HG02610 (cell line): Measurements from ENCODE around the gene POU6F1.
A peak's percentile ranks its signal among the peaks of the same experiment; 100 is the strongest.

Source experiments
- ATAC-seq: cut with Tn5 transposase; IDR thresholded peaks from one replicate; pipeline ENCODE4 v1.9.1; 2021; ENCODE audit warnings: mild to moderate bottlenecking, moderate library complexity; ENCODE audit not compliant: unreplicated experiment

The POU6F1 gene

GRCh38 chr12:51197736-51198567 is 19.9 kb downstream of the POU6F1 start:
- no peak for ATAC-seq

GRCh38 chr12:51196547-51196946 is 21.3 kb downstream of the POU6F1 start:
- no peak for ATAC-seq

DNA sequence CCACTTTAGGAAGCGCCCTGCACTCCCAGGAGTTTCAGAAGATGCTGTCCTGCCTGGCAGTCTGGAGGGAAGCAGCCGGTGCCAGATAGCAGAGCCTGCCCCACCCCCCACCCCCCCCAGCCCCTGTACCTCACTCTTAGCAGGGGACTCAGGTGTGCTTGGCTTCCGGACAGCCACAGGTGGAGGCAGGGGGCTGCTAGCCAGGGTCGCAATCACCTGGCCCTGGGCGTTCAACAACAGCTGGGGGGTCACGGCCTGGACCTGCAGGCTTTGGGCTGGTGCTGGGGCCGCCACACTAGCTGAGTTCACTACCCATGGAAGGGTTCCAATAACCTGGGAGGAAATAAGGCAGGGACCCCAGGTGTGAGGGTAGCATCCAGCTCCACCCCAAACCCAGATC is 22.0 kb downstream of the POU6F1 start:
- ATAC-seq: no peak

DNA sequence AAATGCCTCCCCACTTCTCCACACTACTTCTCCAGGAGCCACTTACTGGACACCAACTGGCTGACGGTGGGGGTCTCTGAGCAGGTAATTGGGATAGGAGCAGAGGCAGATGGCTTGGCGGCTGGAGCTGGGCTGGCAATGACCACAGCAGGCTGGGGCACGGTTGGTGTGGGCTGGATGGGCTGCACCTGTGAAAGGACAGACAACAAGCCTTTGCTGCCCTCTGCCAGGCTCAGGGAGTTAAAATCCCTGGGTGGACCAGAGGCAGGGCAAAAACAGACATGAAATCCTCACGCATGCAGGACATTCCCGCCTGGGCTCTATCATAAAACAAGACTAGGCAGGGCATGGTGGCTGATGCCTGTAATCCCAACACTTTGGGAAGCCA is 25.6 kb downstream of the POU6F1 start:
- no peak for ATAC-seq

DNA sequence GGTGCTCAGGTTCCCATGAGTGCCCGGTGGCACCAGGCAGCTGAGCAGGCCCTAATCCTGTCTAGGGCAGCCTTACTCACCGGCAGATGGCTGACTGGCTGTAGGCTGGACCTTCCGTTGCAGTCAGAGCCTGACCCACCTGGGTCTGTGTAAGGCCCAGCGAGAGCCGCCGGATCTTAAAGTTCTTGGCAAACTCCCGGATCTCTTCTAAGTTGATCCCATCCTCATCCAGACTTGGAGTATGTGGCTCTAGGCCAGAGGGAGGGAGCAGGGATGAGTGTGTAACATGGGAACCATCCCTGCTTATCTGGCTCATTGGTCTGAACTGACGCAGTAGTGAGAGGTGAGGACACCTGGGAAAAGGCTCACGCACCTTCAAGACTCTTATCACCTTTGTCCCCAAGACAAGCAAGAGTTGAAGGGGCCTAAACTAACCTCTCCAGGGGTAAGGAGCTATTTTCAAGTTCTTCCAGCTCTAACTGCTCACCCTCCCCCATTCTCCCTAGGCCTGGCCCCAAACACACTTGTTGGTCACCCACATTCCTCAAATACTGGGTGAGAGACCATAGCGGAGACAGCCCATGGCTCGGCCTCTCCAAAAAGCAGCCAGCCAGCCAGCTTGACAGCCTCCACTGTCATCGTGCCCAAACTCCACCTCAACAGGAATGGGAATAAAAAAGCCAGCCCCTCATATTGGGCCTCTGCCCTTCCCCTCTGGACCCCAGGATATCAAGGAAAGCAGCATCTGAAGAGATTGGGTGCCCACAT is 26.2 kb downstream of the POU6F1 start:
- ATAC-seq: no peak

- no peak for ATAC-seq
These were observed 27.0 kb downstream of the POU6F1 start for GRCh38 chr12:51190820-51191219.

DNA sequence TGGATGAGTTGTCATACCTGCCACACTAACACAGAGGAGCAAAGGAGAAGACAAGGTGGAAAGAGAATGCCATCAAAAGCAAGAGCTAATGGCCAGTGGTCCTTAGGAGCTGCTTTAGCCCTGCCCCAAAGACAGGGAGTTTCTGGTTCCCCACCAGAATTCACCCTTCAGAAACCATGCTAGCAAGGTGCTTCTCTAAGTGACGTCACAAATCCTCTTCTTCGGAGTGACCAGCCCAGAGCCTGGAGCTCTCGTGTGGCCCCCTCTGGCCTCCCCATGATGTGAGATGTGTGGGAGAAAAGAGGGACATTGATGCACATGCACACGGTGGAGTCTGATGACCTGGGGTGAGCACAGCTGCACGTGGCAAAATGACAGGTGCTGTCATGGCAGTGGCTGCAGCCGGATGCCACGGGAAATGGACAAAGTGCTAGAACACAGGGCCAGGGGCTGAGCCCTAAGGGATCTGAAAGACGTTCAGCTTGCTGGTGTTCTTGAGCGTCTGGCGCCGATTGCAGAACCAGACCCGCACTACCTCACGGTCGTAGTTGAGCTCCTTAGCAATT is 28.0 kb downstream of the POU6F1 start:
- ATAC-seq: no peak

GRCh38 chr12:51188359-51189051 is 29.4 kb downstream of the POU6F1 start:
- ATAC-seq: peak; percentile 56

- no peak for ATAC-seq
These were observed 30.4 kb downstream of the POU6F1 start for GRCh38 chr12:51187370-51187987.

GRCh38 chr12:51186465-51187085 is 31.3 kb downstream of the POU6F1 start:
- ATAC-seq: no peak

DNA sequence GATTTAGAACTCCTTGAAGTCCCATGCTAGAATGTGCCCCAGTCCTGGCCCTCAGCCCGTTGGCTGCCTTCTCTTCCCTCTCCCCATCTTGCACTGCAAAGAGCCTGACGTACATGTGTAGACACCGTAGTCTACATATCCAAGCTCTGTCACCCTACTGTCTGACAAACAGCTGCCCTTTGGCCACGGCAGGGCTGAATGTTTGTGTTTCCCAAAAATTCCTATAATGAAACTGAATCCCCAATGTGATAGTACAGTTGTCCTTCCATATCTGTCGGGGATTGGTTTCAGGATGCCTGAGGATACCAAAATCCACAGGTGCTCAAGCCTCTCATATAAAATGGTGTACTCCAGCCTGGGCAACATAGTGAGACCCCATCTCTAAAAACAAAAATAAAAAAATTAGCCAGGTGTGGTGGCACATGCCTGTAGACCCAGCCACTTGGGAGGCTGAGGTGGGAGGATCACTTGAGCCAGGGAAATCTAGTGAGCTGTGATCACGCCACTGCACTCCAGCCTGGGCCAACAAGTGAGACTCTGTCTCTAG is 32.6 kb downstream of the POU6F1 start:
- no peak for ATAC-seq

DNA sequence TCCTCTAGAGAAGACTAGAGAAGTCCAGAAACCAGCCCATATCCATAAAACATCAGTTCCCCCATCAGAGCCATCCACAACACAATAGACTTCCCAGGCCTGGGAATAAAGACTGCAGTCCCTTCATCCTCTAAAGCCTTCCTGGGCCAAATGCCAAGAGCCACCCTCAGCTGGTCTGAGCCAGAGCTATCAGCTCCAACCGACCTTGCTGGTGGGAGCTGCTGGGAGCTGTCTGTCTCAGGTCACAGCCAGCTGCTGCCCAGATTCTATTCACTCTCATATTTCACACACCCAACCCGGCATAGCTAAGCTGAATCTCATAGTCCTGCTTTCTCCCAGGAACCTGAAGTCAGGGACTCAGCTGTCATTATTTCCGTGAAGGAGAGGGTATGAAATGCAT is 34.0 kb downstream of the POU6F1 start:
- ATAC-seq: no peak

DNA sequence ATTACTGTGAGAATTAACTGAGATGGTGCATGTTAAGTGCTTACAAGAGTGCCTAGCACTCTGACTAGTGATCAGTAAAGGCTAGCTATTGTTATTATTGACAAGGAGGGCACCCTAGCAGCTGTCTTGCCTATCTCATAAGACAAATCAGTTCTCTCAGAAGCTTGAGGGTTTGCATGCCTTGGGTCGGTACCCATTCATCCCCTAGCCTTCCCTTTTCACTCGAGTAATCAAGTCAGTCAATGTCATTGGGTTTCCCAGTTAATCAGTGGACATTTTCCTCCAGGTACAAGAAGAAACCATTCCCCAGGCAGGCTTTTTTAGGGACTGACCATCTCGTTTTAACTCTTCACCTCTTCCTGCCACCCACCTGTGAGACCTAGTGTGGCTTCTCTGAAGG is 34.5 kb downstream of the POU6F1 start:
- ATAC-seq: no peak

- no peak for ATAC-seq
These were observed 36.3 kb downstream of the POU6F1 start for GRCh38 chr12:51181558-51181957.

GRCh38 chr12:51177897-51178296 is 40.0 kb downstream of the POU6F1 start:
- no peak for ATAC-seq

- no peak for ATAC-seq
These were observed 43.4 kb downstream of the POU6F1 start for GRCh38 chr12:51174501-51174900.

- peak; percentile 94 for ATAC-seq
These were observed 45.1 kb downstream of the POU6F1 start, which contains the start of gene TFCP2 for GRCh38 chr12:51172515-51173431. TFCP2 (minus strand) TSS chr12:51173135; CDS start chr12:51172422, 713 bp downstream.

DNA sequence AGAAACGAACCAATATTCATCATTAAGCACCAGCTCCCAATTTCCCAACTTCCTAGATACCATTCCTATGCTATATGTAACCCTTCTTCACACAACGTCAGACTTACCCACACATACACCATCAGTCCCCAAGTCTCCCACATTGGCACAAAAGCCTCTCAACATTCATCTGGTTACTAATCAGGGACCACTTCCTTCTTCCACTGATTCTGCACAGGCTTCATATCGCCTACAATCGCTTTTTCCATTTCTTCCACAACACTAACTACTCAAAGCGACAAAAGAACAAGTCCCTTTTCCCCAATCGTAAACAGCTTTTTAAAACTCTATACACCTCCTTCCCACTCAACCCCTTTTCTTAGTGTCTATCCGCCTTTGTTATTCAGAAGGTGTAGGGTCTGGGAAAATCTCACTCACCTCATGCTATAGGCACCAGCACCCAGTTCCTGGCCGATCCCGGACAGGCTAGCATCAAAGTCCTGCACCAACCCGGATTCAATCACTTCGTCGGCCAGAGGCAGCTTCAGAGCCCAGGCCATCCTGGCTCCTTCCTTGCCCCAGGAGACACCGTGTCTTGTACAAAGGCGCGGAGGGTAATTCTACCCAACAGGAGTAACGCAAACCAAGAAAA is 45.9 kb downstream of the POU6F1 start:
- ATAC-seq: peak; percentile 15
